ENCODE data around the gene LIMK1. TPM values are rescaled to one million over a fixed set of nuclear protein-coding genes. Genes with fewer than 3 reads are reported as not detected.

The LIMK1 gene
- total RNA-seq, 1 donor = 15.2 TPM

DNA sequence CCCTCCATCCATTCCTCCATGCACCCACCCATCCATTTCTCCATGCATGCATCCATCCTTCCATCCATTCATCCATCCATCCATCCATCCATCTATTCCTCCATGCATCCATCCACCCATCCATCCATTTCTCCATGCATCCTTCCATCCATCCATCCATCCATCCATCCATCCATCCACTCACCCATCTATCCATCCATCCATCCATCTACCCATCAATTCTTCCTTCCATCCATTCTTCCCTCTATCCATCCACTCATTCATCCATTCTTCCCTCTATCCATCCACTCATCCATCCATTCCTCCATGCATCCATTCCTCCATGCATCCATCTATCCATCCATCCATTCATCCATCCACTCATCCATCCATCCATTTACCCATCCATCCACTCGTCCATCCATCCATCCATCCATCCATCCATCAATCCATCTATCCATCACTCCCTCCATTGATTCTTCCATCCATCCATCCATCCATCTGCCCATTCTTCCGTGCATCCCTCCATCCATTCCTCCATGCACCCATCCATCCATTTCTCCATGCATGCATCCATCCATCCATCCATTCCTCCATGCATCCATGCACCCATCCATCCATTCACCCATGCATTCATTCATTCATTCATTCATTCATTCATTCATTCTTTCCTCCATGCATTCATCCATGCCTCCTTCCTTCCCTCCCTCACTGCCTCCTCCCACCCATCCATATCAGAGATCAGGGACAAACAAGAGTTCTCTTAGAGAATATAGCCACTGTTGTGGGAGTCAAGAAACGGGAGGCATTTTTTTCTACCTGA is 33.4 kb upstream of the LIMK1 start:
- Histone ChIP-seq H3K9me3 (ENCODE audit: low read depth, low read length) (no peaks in the 10 kb centered on the region), H3K4me1 (ENCODE audit: insufficient read depth, low read length) (no peaks in the 10 kb centered on the region), H3K27me3 (ENCODE audit: insufficient read depth, low read length) (no peaks in the 10 kb centered on the region), H3K4me3 (ENCODE audit: low read length) (no peak overlapping the region)

DNA sequence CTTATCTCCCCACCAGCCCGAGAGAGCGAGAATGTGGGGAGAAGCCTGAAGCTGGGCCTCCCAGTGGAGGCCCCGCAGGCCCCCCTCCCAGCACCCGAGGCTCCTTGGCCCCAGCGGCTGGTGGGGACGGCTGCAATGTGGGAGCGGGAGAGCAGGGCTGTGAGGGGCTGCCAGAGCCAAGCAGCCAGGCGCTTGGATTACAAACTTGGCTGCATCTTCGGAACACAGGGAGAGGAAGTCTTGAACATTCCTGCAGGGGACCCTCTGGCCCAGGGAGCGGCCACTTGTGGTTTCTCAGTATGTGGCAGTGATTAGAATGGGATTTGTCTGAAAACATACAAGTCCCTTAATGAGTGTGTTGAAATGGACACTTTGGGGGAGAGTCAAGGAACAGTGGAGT is 32.4 kb upstream of the LIMK1 start:
- Histone ChIP-seq H3K27me3 (ENCODE audit: insufficient read depth, low read length) (no peaks in the 10 kb centered on the region), H3K4me3 (ENCODE audit: low read length) (no peak overlapping the region), H3K9me3 (ENCODE audit: low read depth, low read length) (no peaks in the 10 kb centered on the region), H3K4me1 (ENCODE audit: insufficient read depth, low read length) (no peaks in the 10 kb centered on the region)

DNA sequence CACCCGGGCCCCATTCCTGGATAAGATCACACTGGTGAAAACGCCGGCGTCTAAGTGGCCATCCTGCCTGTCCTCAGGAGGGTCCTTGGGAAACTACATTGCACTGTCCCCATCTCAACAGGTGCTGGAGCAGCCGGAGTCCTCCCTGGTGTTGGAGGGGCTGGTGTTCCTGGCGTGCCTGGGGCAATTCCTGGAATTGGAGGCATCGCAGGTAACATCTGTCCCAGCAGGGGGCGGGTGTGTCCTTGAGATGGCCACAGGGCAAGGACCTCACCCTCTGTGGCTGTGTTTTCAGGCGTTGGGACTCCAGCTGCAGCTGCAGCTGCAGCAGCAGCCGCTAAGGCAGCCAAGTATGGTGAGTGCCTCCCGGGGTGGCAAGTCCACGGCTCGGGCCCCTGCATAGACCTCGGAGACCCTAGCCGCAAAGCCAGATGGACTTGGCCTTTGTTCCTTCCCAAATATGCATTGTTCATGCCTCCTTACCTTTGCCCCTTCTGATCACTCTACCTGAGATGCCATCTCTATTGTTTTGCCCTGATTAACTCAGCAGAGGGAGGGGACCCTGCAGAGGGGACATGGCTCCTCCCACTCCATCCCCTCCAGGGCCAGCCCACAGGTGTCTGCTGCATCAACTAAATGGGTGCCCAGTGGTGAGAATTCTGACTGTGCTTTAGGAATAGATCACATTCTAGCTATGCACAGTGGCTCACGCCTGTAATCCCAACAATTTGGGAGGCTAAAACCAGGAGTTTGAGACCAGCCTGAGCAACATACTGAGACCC is 31.8 kb upstream of the LIMK1 start:
- Histone ChIP-seq H3K4me3 (ENCODE audit: low read length) (no peak overlapping the region), H3K27me3 (ENCODE audit: insufficient read depth, low read length) (no peaks in the 10 kb centered on the region), H3K9me3 (ENCODE audit: low read depth, low read length) (no peaks in the 10 kb centered on the region), H3K4me1 (ENCODE audit: insufficient read depth, low read length) (no peaks in the 10 kb centered on the region)

DNA sequence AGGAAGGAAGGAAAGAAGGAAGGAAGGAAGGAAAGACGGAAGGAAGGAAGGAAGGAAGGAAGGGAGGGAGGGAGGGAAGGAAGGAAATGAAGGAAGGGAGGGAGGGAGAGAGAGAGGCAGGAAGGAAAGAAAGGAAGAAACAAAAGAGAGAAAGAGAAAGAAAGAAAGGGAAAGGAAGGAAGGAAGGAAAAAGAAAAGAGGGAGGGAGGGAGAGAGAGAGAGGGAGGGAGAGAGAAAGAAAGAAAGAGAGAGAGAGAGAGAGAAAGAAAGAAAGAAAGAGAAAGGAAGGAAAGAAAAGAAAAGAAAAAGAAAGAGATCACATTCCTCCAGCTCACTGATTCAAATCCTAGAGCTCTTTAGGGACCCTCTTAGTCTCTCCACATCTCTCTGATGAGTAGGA is 31.0 kb upstream of the LIMK1 start:
- Histone ChIP-seq H3K4me1 (ENCODE audit: insufficient read depth, low read length) (no peaks in the 10 kb centered on the region), H3K27me3 (ENCODE audit: insufficient read depth, low read length) (no peaks in the 10 kb centered on the region), H3K9me3 (ENCODE audit: low read depth, low read length) (no peaks in the 10 kb centered on the region), H3K4me3 (ENCODE audit: low read length) (no peak overlapping the region)

DNA sequence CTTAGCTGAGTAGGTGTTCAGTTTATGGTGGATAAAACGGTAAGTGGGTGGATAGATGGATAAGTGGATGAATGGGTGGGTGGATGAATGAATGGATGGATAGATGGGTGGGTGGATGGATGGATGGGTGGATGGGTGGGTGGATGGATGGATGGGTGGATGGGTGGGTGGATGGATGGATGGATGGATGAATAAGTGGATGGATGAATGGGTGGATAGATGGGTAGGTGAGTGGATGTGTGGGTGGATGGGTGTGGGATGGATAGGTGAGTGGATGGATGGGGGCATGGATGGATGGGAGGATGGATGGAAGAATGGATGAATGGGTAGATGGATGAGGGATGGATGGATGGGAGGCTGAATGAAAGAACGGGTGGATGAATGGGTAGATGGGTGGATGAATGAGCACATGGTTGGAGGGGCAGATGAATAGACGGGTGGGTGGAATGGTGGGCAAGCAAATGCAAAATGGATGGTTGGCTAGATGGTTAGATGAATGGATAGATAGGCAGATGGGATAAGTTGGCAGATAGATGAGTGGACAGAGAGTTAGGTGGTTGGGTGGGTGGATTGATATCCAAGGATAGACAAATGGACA is 29.9 kb upstream of the LIMK1 start:
- no peaks in the 10 kb centered on the region for H3K27me3 ChIP-seq (ENCODE audit: insufficient read depth, low read length)
- no peak overlapping the region for H3K4me3 ChIP-seq (ENCODE audit: low read length)
- H3K9me3 ChIP-seq (ENCODE audit: low read depth, low read length) = no peaks in the 10 kb centered on the region
- H3K4me1 ChIP-seq (ENCODE audit: insufficient read depth, low read length) = no peaks in the 10 kb centered on the region

DNA sequence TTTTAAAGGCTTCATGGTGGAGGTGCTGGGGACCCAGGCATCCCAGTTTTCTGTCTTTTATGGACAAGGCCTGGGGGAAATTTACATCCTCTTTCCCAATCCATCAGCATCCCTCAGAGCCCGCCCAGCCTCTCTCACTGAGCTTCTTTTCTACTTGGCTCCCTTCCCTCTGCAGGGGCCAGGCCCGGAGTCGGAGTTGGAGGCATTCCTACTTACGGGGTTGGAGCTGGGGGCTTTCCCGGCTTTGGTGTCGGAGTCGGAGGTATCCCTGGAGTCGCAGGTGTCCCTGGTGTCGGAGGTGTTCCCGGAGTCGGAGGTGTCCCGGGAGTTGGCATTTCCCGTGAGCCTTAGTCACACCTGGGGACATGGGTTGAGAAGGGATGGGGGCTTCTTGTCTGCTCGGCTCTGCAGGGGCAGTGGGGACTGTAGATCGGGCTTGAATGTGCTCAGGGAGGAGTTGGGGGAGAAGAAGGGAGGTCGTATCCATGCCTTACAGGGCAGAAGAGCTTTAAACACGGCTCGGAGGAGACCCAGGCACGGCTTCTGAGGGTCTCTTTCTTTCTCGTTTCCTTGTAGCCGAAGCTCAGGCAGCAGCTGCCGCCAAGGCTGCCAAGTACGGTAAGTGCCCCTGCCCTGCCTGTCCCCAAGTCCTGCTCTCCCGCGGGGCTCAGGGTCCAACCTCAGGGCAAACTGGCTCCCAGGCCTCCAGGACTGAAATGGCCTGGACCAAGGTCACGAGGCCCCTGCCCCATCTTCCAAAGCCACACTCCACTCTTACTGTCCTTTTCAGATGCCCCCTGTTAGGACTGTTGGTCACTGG is 27.3 kb upstream of the LIMK1 start:
- Histone ChIP-seq H3K27me3 (ENCODE audit: insufficient read depth, low read length) (no peaks in the 10 kb centered on the region), H3K4me3 (ENCODE audit: low read length) (no peak overlapping the region), H3K9me3 (ENCODE audit: low read depth, low read length) (no peaks in the 10 kb centered on the region), H3K4me1 (ENCODE audit: insufficient read depth, low read length) (no peaks in the 10 kb centered on the region)

DNA sequence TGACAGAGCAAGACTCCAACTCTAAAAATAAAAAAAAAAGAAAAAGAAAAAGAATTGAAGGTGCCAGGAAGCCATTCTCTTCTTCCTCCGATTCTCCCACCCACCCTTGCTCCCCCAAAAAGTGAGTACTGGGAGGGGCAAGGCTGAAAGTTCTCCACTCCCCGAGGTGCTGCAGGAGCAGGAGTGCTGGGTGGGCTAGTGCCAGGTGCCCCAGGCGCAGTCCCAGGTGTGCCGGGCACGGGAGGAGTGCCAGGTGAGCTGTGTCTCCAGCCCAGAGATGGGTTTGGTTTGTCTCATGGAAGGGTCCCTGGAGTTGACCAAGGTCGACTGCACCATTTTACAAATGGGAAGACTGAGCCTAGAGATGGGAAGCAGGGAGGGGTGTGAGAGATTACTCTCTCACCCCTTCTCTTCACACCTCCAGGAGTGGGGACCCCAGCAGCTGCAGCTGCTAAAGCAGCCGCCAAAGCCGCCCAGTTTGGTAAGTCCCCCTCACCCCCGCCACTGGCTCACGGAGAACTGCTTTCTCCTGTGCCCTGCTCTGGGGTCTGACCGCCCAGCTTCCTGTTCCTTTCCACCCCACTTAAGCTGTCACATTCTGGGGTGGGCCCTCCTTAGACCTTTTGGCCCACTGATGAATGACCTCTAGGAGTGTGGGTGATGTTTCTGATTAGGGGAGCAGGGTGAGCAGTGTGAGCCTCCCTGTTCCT is 26.2 kb upstream of the LIMK1 start:
- Histone ChIP-seq H3K27me3 (ENCODE audit: insufficient read depth, low read length) (no peaks in the 10 kb centered on the region), H3K4me3 (ENCODE audit: low read length) (no peak overlapping the region), H3K9me3 (ENCODE audit: low read depth, low read length) (no peaks in the 10 kb centered on the region), H3K4me1 (ENCODE audit: insufficient read depth, low read length) (peaks cover 4% of the 10 kb centered on the region)

DNA sequence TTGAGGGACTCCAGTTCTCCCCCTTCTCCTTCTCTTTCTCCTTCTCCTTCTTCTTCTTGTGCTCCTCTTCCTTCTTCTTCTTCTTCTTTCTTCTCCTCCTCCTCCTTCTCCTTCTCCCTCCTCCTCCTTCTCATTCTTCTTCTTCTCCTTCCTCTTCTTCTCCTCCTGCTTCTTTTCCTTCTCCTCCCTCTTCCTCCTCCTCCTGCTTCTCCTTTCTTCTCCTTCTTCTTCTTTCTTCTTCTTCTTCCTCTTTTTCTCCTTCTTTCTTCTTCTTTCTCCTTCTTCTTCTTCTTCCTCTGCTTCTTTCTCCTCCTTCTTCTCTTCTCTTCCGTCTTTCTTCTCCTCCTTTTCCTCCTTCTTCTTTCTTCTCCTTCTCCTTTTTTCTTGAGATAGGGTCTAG is 25.6 kb upstream of the LIMK1 start:
- H3K4me1 ChIP-seq (ENCODE audit: insufficient read depth, low read length) = peaks cover 4% of the 10 kb centered on the region
- H3K27me3 ChIP-seq (ENCODE audit: insufficient read depth, low read length) = no peaks in the 10 kb centered on the region
- no peak overlapping the region for H3K4me3 ChIP-seq (ENCODE audit: low read length)
- no peaks in the 10 kb centered on the region for H3K9me3 ChIP-seq (ENCODE audit: low read depth, low read length)

DNA sequence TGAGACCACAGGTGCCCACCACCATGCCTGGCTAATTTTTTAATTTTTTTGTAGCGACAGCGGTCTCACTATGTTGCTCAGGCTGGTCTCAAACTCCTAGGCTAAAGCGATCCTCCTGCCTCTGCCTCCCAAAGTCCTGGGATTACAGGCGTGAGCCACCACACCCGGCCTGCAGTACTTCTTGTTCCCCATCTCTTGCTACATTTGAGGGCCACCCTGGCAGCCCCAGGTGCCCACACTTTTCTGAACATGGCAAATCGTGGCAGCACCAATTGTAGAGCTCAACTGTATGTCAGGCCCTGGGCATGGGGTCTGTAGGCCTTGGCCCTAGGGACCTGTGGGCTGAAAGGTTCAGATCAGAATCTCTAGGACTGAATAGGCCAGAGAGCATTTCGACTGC is 25.1 kb upstream of the LIMK1 start:
- Histone ChIP-seq H3K9me3 (ENCODE audit: low read depth, low read length) (no peaks in the 10 kb centered on the region), H3K4me1 (ENCODE audit: insufficient read depth, low read length) (peaks cover 4% of the 10 kb centered on the region), H3K4me3 (ENCODE audit: low read length) (no peak overlapping the region), H3K27me3 (ENCODE audit: insufficient read depth, low read length) (no peaks in the 10 kb centered on the region)

DNA sequence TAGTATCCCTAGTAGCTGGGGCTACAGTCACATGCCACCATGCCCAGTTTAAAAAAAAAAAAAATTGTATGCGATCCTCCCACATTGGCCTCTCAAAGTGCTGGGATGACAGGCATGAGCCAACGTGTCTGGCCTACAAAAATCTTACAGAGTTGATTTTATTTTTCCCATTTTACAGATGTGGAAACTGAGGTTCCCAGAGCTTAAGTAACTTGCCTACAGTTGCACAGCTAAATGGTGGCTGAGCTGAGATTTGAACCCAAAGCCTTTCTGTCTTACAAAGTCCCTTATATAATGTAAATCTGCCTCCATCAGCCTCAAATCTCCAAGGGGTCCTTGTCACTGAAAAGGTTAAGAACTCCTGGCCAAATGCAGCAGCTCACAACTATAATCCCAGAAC is 24.6 kb upstream of the LIMK1 start:
- H3K4me1 ChIP-seq (ENCODE audit: insufficient read depth, low read length) = peaks cover 4% of the 10 kb centered on the region
- H3K27me3 ChIP-seq (ENCODE audit: insufficient read depth, low read length) = no peaks in the 10 kb centered on the region
- no peaks in the 10 kb centered on the region for H3K9me3 ChIP-seq (ENCODE audit: low read depth, low read length)
- no peak overlapping the region for H3K4me3 ChIP-seq (ENCODE audit: low read length)

DNA sequence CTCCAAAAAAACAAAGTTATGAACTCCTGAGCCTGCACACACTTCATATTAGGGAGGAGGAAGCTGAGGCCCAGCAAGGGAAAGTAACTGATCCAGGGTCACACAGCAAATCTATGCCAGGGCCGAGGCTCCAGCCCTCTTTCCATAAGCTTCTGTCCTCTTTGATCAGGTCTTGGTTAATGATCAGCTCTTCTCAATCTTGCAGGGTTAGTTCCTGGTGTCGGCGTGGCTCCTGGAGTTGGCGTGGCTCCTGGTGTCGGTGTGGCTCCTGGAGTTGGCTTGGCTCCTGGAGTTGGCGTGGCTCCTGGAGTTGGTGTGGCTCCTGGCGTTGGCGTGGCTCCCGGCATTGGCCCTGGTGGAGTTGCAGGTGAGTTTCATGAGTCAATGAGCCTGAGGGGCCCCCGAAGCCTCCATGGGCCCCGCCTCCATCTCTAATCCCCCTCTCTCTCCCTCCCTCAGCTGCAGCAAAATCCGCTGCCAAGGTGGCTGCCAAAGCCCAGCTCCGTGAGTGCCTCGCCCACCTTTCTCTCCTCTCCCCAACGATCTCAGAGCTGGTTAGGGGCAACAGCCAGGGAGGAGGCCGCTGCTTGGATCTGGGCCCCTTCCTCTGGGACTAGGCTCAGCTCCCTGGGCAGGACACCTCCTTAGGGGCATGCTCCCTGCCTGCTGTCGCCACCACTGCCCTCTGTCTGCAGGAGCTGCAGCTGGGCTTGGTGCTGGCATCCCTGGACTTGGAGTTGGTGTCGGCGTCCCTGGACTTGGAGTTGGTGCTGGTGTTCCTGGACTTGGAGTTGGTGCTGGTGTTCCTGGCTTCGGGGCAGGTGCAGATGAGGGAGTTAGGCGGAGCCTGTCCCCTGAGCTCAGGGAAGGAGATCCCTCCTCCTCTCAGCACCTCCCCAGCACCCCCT is 23.7 kb upstream of the LIMK1 start:
- no peaks in the 10 kb centered on the region for H3K27me3 ChIP-seq (ENCODE audit: insufficient read depth, low read length)
- H3K9me3 ChIP-seq (ENCODE audit: low read depth, low read length) = no peaks in the 10 kb centered on the region
- H3K4me3 ChIP-seq (ENCODE audit: low read length) = no peak overlapping the region
- peaks cover 4% of the 10 kb centered on the region for H3K4me1 ChIP-seq (ENCODE audit: insufficient read depth, low read length)

DNA sequence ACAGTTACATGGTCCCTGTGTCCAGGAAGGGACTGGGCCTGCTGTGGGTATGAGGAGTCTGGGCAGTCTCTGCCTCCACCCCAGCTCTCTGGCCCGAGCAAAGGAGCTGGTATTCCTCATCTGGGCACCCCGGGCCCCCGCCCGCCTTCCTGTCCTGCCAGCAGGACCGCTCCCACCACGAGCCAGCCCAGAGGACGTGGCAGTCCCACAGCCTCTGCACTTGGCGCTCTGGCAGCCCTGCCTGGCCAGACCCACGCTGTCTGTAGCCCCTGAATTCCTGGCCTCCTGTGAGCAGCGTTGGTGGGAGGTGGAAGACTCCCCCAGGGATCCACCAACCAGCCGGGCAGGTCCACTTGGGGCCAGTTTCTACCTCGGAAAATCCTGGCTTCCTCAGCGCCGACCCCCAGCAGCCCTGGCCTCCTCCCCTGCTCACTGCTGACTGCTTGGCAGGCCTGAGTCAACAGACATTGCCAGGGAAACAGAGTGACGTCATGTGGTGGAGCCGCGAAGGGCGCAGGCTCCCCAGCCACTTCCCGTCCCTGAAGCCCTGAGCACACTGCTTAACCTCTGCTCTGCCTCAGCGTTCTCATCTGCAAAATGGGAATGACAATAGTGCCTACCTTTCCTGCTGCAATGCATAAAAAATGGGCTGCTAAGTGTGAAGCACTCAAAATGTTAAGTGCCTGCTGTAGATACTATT is 21.6 kb upstream of the LIMK1 start:
- Histone ChIP-seq H3K27me3 (ENCODE audit: insufficient read depth, low read length) (no peaks in the 10 kb centered on the region), H3K4me1 (ENCODE audit: insufficient read depth, low read length) (peaks cover 4% of the 10 kb centered on the region), H3K9me3 (ENCODE audit: low read depth, low read length) (no peaks in the 10 kb centered on the region), H3K4me3 (ENCODE audit: low read length) (no peak overlapping the region)

DNA sequence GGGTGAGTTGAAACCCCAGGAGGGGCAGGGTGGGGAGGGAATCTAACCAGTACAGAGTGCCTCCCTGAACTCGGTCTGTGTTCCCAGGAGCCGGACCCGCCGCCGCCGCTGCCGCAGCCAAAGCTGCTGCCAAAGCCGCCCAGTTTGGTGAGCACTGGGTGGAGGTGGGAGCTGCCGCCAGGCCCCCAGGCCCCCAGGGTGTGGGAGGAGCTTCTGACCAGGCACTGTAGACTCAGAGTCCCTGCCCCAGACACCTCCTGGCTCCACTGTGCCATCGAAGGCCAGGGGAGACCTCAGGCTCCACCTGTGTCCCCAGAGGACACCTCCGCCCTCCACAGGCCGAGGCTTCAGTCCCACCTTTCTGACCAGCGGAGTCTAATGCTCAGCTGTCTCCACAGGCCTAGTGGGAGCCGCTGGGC is 20.4 kb upstream of the LIMK1 start:
- Histone ChIP-seq H3K4me3 (ENCODE audit: low read length) (no peak overlapping the region), H3K4me1 (ENCODE audit: insufficient read depth, low read length) (peaks cover 4% of the 10 kb centered on the region), H3K27me3 (ENCODE audit: insufficient read depth, low read length) (no peaks in the 10 kb centered on the region), H3K9me3 (ENCODE audit: low read depth, low read length) (no peaks in the 10 kb centered on the region)
